ENCODE results near the gene SH3BGRL.

Gene SH3BGRL

GRCh38 chrX:81286075-81286474 lies 84.2 kb downstream of the SH3BGRL start:
- Histone ChIP-seq H3K27me3 (replicated peaks in 2 of 5; ENCODE audit: control insufficient read depth in 4 of 5, insufficient read depth in 5 of 5, low read length in 4 of 5) (no peaks in the 10 kb centered on the region), H3K36me3 (ENCODE audit: control insufficient read depth in 4 of 4, insufficient read depth in 4 of 4, low read length in 3 of 4) (peaks cover 2 to 16% (median 4%) of the 10 kb centered on the region in 4 experiments), H3K4me1 (ENCODE audit: control extremely low read depth in 1 of 4, control insufficient read depth in 4 of 4, insufficient read depth in 4 of 4, low read length in 3 of 4) (no peaks in the 10 kb centered on the region), H3K27ac (ENCODE audit: insufficient read depth in 1 of 2, low read depth in 1 of 2, low read length in 2 of 2, poor library complexity in 1 of 2, severe bottlenecking in 2 of 2) (no peak overlapping the region), H3K4me3 (ENCODE audit: control insufficient read depth in 1 of 7, extremely low read depth in 1 of 7, insufficient read depth in 4 of 7, low read depth in 2 of 7, low read length in 6 of 7) (no peak overlapping the region), H3K9me3 (ENCODE audit: control extremely low read depth in 1 of 5, control insufficient read depth in 4 of 5, insufficient read depth in 2 of 5, low read depth in 1 of 5, low read length in 4 of 5) (peaks cover under 1 to 11% (median 2%) of the 10 kb centered on the region in 5 experiments)
- 40% methylated on average over 1 of the region's 3 CpGs for WGBS (ENCODE audit: insufficient coverage)
- CTCF ChIA-PET: no interaction called here
- no peak for DNase-seq
- POLR2A ChIA-PET: no interaction called here

GRCh38 chrX:81286608-81287007 lies 84.7 kb downstream of the SH3BGRL start:
- POLR2A ChIA-PET: no interaction called here
- DNase-seq: no peak

GRCh38 chrX:81291996-81292395 lies 90.1 kb downstream of the SH3BGRL start:
- Histone ChIP-seq H3K9me3 (ENCODE audit: control extremely low read depth in 1 of 5, control insufficient read depth in 4 of 5, insufficient read depth in 2 of 5, low read depth in 1 of 5, low read length in 4 of 5) (peaks cover 4 to 22% (median 18%) of the 10 kb centered on the region in 5 experiments), H3K4me1 (ENCODE audit: control extremely low read depth in 1 of 4, control insufficient read depth in 4 of 4, insufficient read depth in 4 of 4, low read length in 3 of 4) (no peaks in the 10 kb centered on the region), H3K36me3 (ENCODE audit: control insufficient read depth in 4 of 4, insufficient read depth in 4 of 4, low read length in 3 of 4) (peaks cover 0 to 55% (median 12%) of the 10 kb centered on the region in 4 experiments), H3K27ac (ENCODE audit: insufficient read depth in 1 of 2, low read depth in 1 of 2, low read length in 2 of 2, poor library complexity in 1 of 2, severe bottlenecking in 2 of 2) (no peak overlapping the region), H3K27me3 (replicated peaks in 2 of 5; ENCODE audit: control insufficient read depth in 4 of 5, insufficient read depth in 5 of 5, low read length in 4 of 5) (no peaks in the 10 kb centered on the region), H3K4me3 (ENCODE audit: control insufficient read depth in 1 of 7, extremely low read depth in 1 of 7, insufficient read depth in 4 of 7, low read depth in 2 of 7, low read length in 6 of 7) (peak overlapping the region in 1 of 7 experiments; percentile 19)
- ChIA-PET CTCF (interaction anchor here (0.9 kb wide), 1 partner anchor 15 kb away, joined by 3 read pairs; no protein-coding TSS in a partner anchor), POLR2A (no interaction called here)
- DNase-seq: peak in 1 of 3 donors; percentile 15
- 79% methylated on average over 2 of the region's 2 CpGs for WGBS (ENCODE audit: insufficient coverage)

More at GRCh38 chrX:81286608-81287007, 84.7 kb downstream of the SH3BGRL start:
- Histone ChIP-seq H3K4me1 (ENCODE audit: control extremely low read depth in 1 of 4, control insufficient read depth in 4 of 4, insufficient read depth in 4 of 4, low read length in 3 of 4) (no peaks in the 10 kb centered on the region), H3K4me3 (ENCODE audit: control insufficient read depth in 1 of 7, extremely low read depth in 1 of 7, insufficient read depth in 4 of 7, low read depth in 2 of 7, low read length in 6 of 7) (no peak overlapping the region), H3K36me3 (ENCODE audit: control insufficient read depth in 4 of 4, insufficient read depth in 4 of 4, low read length in 3 of 4) (peaks cover 2 to 21% (median 7%) of the 10 kb centered on the region in 4 experiments), H3K27me3 (replicated peaks in 2 of 5; ENCODE audit: control insufficient read depth in 4 of 5, insufficient read depth in 5 of 5, low read length in 4 of 5) (no peaks in the 10 kb centered on the region), H3K9me3 (ENCODE audit: control extremely low read depth in 1 of 5, control insufficient read depth in 4 of 5, insufficient read depth in 2 of 5, low read depth in 1 of 5, low read length in 4 of 5) (peaks cover 3 to 14% (median 5%) of the 10 kb centered on the region in 5 experiments), H3K27ac (ENCODE audit: insufficient read depth in 1 of 2, low read depth in 1 of 2, low read length in 2 of 2, poor library complexity in 1 of 2, severe bottlenecking in 2 of 2) (no peak overlapping the region)
- CTCF ChIA-PET: no interaction called here
- no CpG with 5 or more reads among the region's 1 CpG for WGBS (ENCODE audit: insufficient coverage)

- no peaks in the 10 kb centered on the region for H3K27me3 ChIP-seq (replicated peaks in 2 of 5; ENCODE audit: control insufficient read depth in 4 of 5, insufficient read depth in 5 of 5, low read length in 4 of 5)
- POLR2A ChIA-PET: no interaction called here
- H3K9me3 ChIP-seq (ENCODE audit: control extremely low read depth in 1 of 5, control insufficient read depth in 4 of 5, insufficient read depth in 2 of 5, low read depth in 1 of 5, low read length in 4 of 5): peaks cover 1 to 22% (median 18%) of the 10 kb centered on the region in 5 experiments
- no peak overlapping the region for H3K27ac ChIP-seq (ENCODE audit: insufficient read depth in 1 of 2, low read depth in 1 of 2, low read length in 2 of 2, poor library complexity in 1 of 2, severe bottlenecking in 2 of 2)
- no peak for DNase-seq
- CTCF ChIA-PET: no interaction called here
- H3K36me3 ChIP-seq (ENCODE audit: control insufficient read depth in 4 of 4, insufficient read depth in 4 of 4, low read length in 3 of 4): peaks cover 0 to 48% (median 12%) of the 10 kb centered on the region in 4 experiments
- no peaks in the 10 kb centered on the region for H3K4me1 ChIP-seq (ENCODE audit: control extremely low read depth in 1 of 4, control insufficient read depth in 4 of 4, insufficient read depth in 4 of 4, low read length in 3 of 4)
- no peak overlapping the region for H3K4me3 ChIP-seq (ENCODE audit: control insufficient read depth in 1 of 7, extremely low read depth in 1 of 7, insufficient read depth in 4 of 7, low read depth in 2 of 7, low read length in 6 of 7)
- WGBS (ENCODE audit: insufficient coverage): 94% methylated on average over 2 of the region's 2 CpGs
These were observed 92.2 kb downstream of the SH3BGRL start for GRCh38 chrX:81294101-81294500.

- Histone ChIP-seq H3K4me3 (ENCODE audit: control insufficient read depth in 1 of 7, extremely low read depth in 1 of 7, insufficient read depth in 4 of 7, low read depth in 2 of 7, low read length in 6 of 7) (no peak overlapping the region), H3K36me3 (ENCODE audit: control insufficient read depth in 4 of 4, insufficient read depth in 4 of 4, low read length in 3 of 4) (peaks cover 0 to 4% (median 2%) of the 10 kb centered on the region in 4 experiments), H3K27ac (ENCODE audit: insufficient read depth in 1 of 2, low read depth in 1 of 2, low read length in 2 of 2, poor library complexity in 1 of 2, severe bottlenecking in 2 of 2) (no peak overlapping the region), H3K27me3 (replicated peaks in 2 of 5; ENCODE audit: control insufficient read depth in 4 of 5, insufficient read depth in 5 of 5, low read length in 4 of 5) (no peaks in the 10 kb centered on the region), H3K9me3 (ENCODE audit: control extremely low read depth in 1 of 5, control insufficient read depth in 4 of 5, insufficient read depth in 2 of 5, low read depth in 1 of 5, low read length in 4 of 5) (peaks cover 0 to 5% (median 0%) of the 10 kb centered on the region in 5 experiments), H3K4me1 (ENCODE audit: control extremely low read depth in 1 of 4, control insufficient read depth in 4 of 4, insufficient read depth in 4 of 4, low read length in 3 of 4) (no peaks in the 10 kb centered on the region)
- no peak for DNase-seq
- POLR2A ChIA-PET: no interaction called here
- CTCF ChIA-PET: no interaction called here
- no CpG with 5 or more reads among the region's 1 CpG for WGBS (ENCODE audit: insufficient coverage)
These were observed 100.0 kb downstream of the SH3BGRL start for GRCh38 chrX:81301877-81302276.

- DNase-seq: peak in 1 of 3 donors; percentile 22
- Histone ChIP-seq H3K4me1 (ENCODE audit: control extremely low read depth in 1 of 4, control insufficient read depth in 4 of 4, insufficient read depth in 4 of 4, low read length in 3 of 4) (no peaks in the 10 kb centered on the region), H3K4me3 (ENCODE audit: control insufficient read depth in 1 of 7, extremely low read depth in 1 of 7, insufficient read depth in 4 of 7, low read depth in 2 of 7, low read length in 6 of 7) (no peak overlapping the region), H3K36me3 (ENCODE audit: control insufficient read depth in 4 of 4, insufficient read depth in 4 of 4, low read length in 3 of 4) (peaks cover 0 to 4% (median 0%) of the 10 kb centered on the region in 4 experiments), H3K27me3 (replicated peaks in 2 of 5; ENCODE audit: control insufficient read depth in 4 of 5, insufficient read depth in 5 of 5, low read length in 4 of 5) (no peaks in the 10 kb centered on the region), H3K9me3 (ENCODE audit: control extremely low read depth in 1 of 5, control insufficient read depth in 4 of 5, insufficient read depth in 2 of 5, low read depth in 1 of 5, low read length in 4 of 5) (peaks cover 0 to 5% (median 0%) of the 10 kb centered on the region in 5 experiments), H3K27ac (ENCODE audit: insufficient read depth in 1 of 2, low read depth in 1 of 2, low read length in 2 of 2, poor library complexity in 1 of 2, severe bottlenecking in 2 of 2) (no peak overlapping the region)
- ChIA-PET CTCF (no interaction called here), POLR2A (no interaction called here)
These were observed 102.7 kb downstream of the SH3BGRL start for GRCh38 chrX:81304563-81304962.

- CTCF ChIA-PET: no interaction called here
These were observed 103.3 kb downstream of the SH3BGRL start for GRCh38 chrX:81305240-81305639.

More at GRCh38 chrX:81305240-81305639, 103.3 kb downstream of the SH3BGRL start:
- Histone ChIP-seq H3K27me3 (replicated peaks in 2 of 5; ENCODE audit: control insufficient read depth in 4 of 5, insufficient read depth in 5 of 5, low read length in 4 of 5) (no peaks in the 10 kb centered on the region), H3K36me3 (ENCODE audit: control insufficient read depth in 4 of 4, insufficient read depth in 4 of 4, low read length in 3 of 4) (peaks cover 0 to 4% (median 0%) of the 10 kb centered on the region in 4 experiments), H3K4me1 (ENCODE audit: control extremely low read depth in 1 of 4, control insufficient read depth in 4 of 4, insufficient read depth in 4 of 4, low read length in 3 of 4) (no peaks in the 10 kb centered on the region), H3K9me3 (ENCODE audit: control extremely low read depth in 1 of 5, control insufficient read depth in 4 of 5, insufficient read depth in 2 of 5, low read depth in 1 of 5, low read length in 4 of 5) (peaks cover 0 to 5% (median 0%) of the 10 kb centered on the region in 5 experiments), H3K27ac (ENCODE audit: insufficient read depth in 1 of 2, low read depth in 1 of 2, low read length in 2 of 2, poor library complexity in 1 of 2, severe bottlenecking in 2 of 2) (no peak overlapping the region), H3K4me3 (ENCODE audit: control insufficient read depth in 1 of 7, extremely low read depth in 1 of 7, insufficient read depth in 4 of 7, low read depth in 2 of 7, low read length in 6 of 7) (no peak overlapping the region)
- WGBS (ENCODE audit: insufficient coverage): no CpG with 5 or more reads among the region's 1 CpG
- DNase-seq: no peak
- POLR2A ChIA-PET: no interaction called here

Measured in common myeloid progenitor, CD34-positive (primary cell).